Prostate gland (tissue), 2 donors: ENCODE data around the gene EVPLL.
"Not testable (repeated sequence)": the region's sequence is repeated elsewhere in the genome, so short reads cannot be mapped to it uniquely, and the experiment has no call there.

Source experiments
- CTCF ChIP-seq, 4 experiments: fragments of 200-600 bp in 2 of 4; fragments of 450-650 bp in 2 of 4; sonication (generic) in 2 of 4; IDR thresholded peaks; 1 replicate in 3 of 4; 2 replicates in 1 of 4; pipeline ENCODE4 v1.5.1; 2016 to 2019; ENCODE audit warnings: antibody characterized with exemption in 4 of 4, mild to moderate bottlenecking in 2 of 4, moderate library complexity in 2 of 4
- POLR2AphosphoS5 ChIP-seq: sonication (generic); formaldehyde crosslinking; IDR thresholded peaks from one replicate; pipeline ENCODE4 v1.6.1; 2017; ENCODE audit warnings: antibody characterized with exemption

- not testable (repeated sequence) for TF ChIP-seq CTCF (IDR thresholded peaks at IDR 0.05); POLR2AphosphoS5
These were observed 10.0 kb downstream of the EVPLL start for GRCh38 chr17:18387583-18387982.
